ENCODE measurements around the gene RARB.

GRCh38 chr3:25381083-25381482 is 47.0 kb upstream of the RARB start:
- TF ChIP-seq CTCF (IDR thresholded peaks at IDR 0.05) (no peak), POLR2AphosphoS5 (IDR thresholded peaks at IDR 0.05; ENCODE audit: insufficient read depth in 1 of 2, low read depth in 1 of 2) (no peak), POLR2A (IDR thresholded peaks at IDR 0.05) (no peak)

Measured in vagina (tissue), 2 donors.